HepG2 (cell line): ENCODE data around the gene PRDX2. TPM values are rescaled to one million over a fixed set of nuclear protein-coding genes. Genes with fewer than 3 reads are reported as not detected.

Experiments used
- BCL6 ChIP-seq: IDR thresholded peaks from 2 replicates; pipeline ENCODE4 v1.6.1; 2016; ENCODE audit warnings: missing genetic modification reagents, missing compliant biosample characterization
- HES4 ChIP-seq: sonication (generic); formaldehyde crosslinking; IDR thresholded peaks from 2 replicates; pipeline ENCODE4 v1.9.0; 2021; ENCODE audit warnings: mild to moderate bottlenecking, missing genetic modification reagents, borderline replicate concordance
- PHF20 ChIP-seq: sonication (generic); formaldehyde crosslinking; IDR thresholded peaks from 2 replicates; pipeline ENCODE4 v1.5.0; 2020; ENCODE audit warnings: mild to moderate bottlenecking, missing genetic modification reagents
- TAF1 ChIP-seq: sonication (generic); formaldehyde crosslinking; IDR thresholded peaks from 2 replicates; pipeline ENCODE4 v1.4.0; 2020; ENCODE audit warnings: missing genetic modification reagents
- ZEB1 ChIP-seq: IDR thresholded peaks from 2 replicates; pipeline ENCODE4 v1.6.1; 2012; ENCODE audit warnings: mild to moderate bottlenecking, low read depth, inconsistent platforms; ENCODE audit not compliant: insufficient replicate concordance
- ZNF850 ChIP-seq: sonication (generic); formaldehyde crosslinking; conservative IDR thresholded peaks from 2 replicates; pipeline ENCODE4 v1.9.0; 2021; ENCODE audit warnings: mild to moderate bottlenecking, missing genetic modification reagents
- ZSCAN25 ChIP-seq: sonication (generic); formaldehyde crosslinking; IDR thresholded peaks from 2 replicates; pipeline ENCODE4 v1.8.0; 2022; ENCODE audit warnings: mild to moderate bottlenecking, missing genetic modification reagents
- polyA plus RNA-seq, 8 experiments: library from polyadenylated mRNA; depleted of rRNA in 3 of 8; stranded (reverse) in 7 of 8; unstranded in 1 of 8; fragments of >200 nt; fragmentation: Illumina TruSeq in 4 of 8; extraction: Trizol in 4 of 8; gene quantifications; 2 replicates each; pipeline versions ENCODE4 v1.2.1 to v1.2.3, GENCODE V29; 2011 to 2016; ENCODE audit warnings: low read depth in 4 of 8, missing spikeins in 1 of 8, mixed read lengths in 1 of 8; ENCODE audit not compliant: insufficient read depth in 1 of 8
- total RNA-seq, 5 experiments: library from RNA; depleted of rRNA; stranded (reverse); fragments of >200 nt; fragmentation: Illumina TruSeq; extraction: Trizol; gene quantifications; 2 replicates each; pipeline ENCODE4 v1.2.3, GENCODE V29; 2016; ENCODE audit warnings: low read depth in 1 of 5
- TF ChIP-seq, protein P1 (sequence below), 2 experiments: sonication (generic) in 1 of 2; formaldehyde crosslinking in 1 of 2; IDR thresholded peaks; 2 replicates each; pipeline versions ENCODE4 v1.4.0 to v1.6.1; 2018 to 2020; ENCODE audit warnings: missing genetic modification reagents in 2 of 2, borderline replicate concordance in 1 of 2, low read depth in 1 of 2, mild to moderate bottlenecking in 1 of 2, missing biosample characterization in 1 of 2
- TF ChIP-seq, protein P2 (sequence below): sonication (generic); formaldehyde crosslinking; IDR thresholded peaks from 2 replicates; pipeline ENCODE4 v1.4.0; 2020; ENCODE audit warnings: mild to moderate bottlenecking, missing genetic modification reagents
- TF ChIP-seq, protein P3 (sequence below): sonication (generic); formaldehyde crosslinking; IDR thresholded peaks from 2 replicates; pipeline ENCODE4 v1.5.1; 2020; ENCODE audit warnings: mild to moderate bottlenecking, missing genetic modification reagents, borderline replicate concordance
- TF ChIP-seq, protein P4 (sequence below): sonication (generic); formaldehyde crosslinking; conservative IDR thresholded peaks from 2 replicates; pipeline ENCODE4 v1.4.0; 2020; ENCODE audit warnings: missing genetic modification reagents
- TF ChIP-seq, protein P5 (sequence below), 2 experiments: fragments of 450-650 bp in 1 of 2; sonication (generic) in 1 of 2; formaldehyde crosslinking in 1 of 2; IDR thresholded peaks; 2 replicates each; pipeline versions ENCODE4 v1.6.1 to v1.8.0; 2016 to 2022; ENCODE audit warnings: antibody characterized with exemption in 1 of 2, mild to moderate bottlenecking in 1 of 2, missing genetic modification reagents in 1 of 2

PRDX2 gene
- total and polyA plus RNA-seq, 2 of the 13 experiments (the other 11 are each of a cell fraction or from before 2014, with no cell fraction given), result 218 to 381 TPM

DNA sequence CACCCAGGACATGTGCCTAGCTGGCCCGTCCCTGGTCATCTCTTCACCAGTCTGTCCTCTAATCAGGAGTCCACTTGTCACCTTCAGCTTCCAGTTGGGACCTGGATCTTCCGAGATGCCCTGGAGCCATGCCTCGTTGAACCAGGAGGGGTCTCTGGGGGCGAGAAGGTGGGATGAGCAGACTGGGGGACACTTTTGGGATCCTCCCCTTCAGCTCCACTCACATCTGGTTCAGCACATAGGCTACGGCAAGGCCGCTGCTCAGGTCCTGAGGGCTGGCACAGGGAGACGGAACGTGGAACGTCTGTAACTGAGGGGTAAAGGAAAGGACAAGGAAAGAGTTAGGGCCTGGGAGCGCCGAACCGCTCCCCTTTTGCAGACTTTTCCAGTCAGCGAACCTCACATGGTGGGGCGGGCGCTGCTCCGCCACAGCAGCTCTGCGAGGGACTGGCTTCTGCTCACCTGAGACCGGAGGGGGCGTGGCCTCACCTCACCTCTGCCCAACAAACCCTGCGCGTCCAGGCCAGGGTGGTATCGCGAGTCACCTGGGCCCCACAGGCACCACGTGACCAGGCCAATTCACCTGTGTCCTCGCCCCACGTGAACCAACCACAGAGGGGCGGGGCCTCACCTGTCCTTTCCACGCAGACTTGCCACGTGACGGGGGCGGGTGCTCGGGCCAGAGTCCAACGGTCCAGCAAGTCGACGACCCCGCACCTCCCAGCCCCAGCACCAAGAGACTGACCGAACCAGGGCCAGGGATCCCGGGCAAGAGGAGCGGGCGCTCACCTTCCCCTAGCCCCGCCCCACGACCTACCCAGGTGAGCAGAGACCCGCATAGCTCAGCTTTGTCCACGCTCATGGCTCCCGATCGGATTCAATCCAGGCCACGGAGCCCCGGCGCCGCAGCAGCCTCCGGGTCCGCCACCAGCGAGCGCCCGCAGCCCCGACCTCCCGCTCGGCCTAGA is 26.7 kb downstream of the PRDX2 start, which contains the start of gene HOOK2 (continued):
- TF ChIP-seq, protein P1, sequence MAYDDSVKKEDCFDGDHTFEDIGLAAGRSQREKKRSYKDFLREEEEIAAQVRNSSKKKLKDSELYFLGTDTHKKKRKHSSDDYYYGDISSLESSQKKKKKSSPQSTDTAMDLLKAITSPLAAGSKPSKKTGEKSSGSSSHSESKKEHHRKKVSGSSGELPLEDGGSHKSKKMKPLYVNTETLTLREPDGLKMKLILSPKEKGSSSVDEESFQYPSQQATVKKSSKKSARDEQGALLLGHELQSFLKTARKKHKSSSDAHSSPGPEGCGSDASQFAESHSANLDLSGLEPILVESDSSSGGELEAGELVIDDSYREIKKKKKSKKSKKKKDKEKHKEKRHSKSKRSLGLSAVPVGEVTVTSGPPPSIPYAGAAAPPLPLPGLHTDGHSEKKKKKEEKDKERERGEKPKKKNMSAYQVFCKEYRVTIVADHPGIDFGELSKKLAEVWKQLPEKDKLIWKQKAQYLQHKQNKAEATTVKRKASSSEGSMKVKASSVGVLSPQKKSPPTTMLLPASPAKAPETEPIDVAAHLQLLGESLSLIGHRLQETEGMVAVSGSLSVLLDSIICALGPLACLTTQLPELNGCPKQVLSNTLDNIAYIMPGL (CRISPR knock-in tag; IDR thresholded peaks at IDR 0.05; ENCODE audit: borderline replicate concordance in 1 of 2, low read depth in 1 of 2), result peak in 1 of 2 experiments; percentile 36; a peak in 2 of 4 replicates
- TF ChIP-seq TAF1 (CRISPR knock-in tag) (peak; percentile 55; the same call in 1 of the 2 replicates), ZNF850 (CRISPR knock-in tag) (no peak), PHF20 (CRISPR knock-in tag) (no peak), ZEB1 (peak; percentile 96), BCL6 (CRISPR knock-in tag) (no peak), HES4 (CRISPR knock-in tag) (peak; percentile 31; the same call in 1 of the 2 replicates), ZSCAN25 (CRISPR knock-in tag) (0 out of 2 replicates have a peak, but pooled peaks have one; percentile 34)
- TF ChIP-seq, protein P2, sequence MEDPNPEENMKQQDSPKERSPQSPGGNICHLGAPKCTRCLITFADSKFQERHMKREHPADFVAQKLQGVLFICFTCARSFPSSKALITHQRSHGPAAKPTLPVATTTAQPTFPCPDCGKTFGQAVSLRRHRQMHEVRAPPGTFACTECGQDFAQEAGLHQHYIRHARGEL (CRISPR knock-in tag), result 0 out of 2 replicates have a peak, but pooled peaks have one; percentile 56
- TF ChIP-seq, protein P3, sequence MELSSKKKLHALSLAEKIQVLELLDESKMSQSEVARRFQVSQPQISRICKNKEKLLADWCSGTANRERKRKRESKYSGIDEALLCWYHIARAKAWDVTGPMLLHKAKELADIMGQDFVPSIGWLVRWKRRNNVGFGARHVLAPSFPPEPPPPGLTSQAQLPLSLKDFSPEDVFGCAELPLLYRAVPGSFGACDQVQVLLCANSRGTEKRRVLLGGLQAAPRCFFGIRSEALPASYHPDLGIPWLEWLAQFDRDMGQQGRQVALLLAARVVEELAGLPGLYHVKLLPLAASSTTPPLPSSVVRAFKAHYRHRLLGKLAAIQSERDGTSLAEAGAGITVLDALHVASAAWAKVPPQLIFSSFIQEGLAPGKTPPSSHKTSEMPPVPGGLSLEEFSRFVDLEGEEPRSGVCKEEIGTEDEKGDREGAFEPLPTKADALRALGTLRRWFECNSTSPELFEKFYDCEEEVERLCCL (CRISPR knock-in tag), result no peak
- TF ChIP-seq, protein P4, sequence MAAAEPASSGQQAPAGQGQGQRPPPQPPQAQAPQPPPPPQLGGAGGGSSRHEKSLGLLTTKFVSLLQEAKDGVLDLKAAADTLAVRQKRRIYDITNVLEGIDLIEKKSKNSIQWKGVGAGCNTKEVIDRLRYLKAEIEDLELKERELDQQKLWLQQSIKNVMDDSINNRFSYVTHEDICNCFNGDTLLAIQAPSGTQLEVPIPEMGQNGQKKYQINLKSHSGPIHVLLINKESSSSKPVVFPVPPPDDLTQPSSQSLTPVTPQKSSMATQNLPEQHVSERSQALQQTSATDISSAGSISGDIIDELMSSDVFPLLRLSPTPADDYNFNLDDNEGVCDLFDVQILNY (CRISPR knock-in tag), result no peak
- TF ChIP-seq, protein P5, sequence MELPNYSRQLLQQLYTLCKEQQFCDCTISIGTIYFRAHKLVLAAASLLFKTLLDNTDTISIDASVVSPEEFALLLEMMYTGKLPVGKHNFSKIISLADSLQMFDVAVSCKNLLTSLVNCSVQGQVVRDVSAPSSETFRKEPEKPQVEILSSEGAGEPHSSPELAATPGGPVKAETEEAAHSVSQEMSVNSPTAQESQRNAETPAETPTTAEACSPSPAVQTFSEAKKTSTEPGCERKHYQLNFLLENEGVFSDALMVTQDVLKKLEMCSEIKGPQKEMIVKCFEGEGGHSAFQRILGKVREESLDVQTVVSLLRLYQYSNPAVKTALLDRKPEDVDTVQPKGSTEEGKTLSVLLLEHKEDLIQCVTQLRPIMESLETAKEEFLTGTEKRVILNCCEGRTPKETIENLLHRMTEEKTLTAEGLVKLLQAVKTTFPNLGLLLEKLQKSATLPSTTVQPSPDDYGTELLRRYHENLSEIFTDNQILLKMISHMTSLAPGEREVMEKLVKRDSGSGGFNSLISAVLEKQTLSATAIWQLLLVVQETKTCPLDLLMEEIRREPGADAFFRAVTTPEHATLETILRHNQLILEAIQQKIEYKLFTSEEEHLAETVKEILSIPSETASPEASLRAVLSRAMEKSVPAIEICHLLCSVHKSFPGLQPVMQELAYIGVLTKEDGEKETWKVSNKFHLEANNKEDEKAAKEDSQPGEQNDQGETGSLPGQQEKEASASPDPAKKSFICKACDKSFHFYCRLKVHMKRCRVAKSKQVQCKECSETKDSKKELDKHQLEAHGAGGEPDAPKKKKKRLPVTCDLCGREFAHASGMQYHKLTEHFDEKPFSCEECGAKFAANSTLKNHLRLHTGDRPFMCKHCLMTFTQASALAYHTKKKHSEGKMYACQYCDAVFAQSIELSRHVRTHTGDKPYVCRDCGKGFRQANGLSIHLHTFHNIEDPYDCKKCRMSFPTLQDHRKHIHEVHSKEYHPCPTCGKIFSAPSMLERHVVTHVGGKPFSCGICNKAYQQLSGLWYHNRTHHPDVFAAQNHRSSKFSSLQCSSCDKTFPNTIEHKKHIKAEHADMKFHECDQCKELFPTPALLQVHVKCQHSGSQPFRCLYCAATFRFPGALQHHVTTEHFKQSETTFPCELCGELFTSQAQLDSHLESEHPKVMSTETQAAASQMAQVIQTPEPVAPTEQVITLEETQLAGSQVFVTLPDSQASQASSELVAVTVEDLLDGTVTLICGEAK (IDR thresholded peaks at IDR 0.05), result no peak
- TF ChIP-seq, protein P5 (CRISPR knock-in tag; IDR thresholded peaks at IDR 0.05), result 0 out of 2 replicates have a peak, but pooled peaks have one; percentile 51
